Loucy (cell line): ENCODE data around the gene PLS1.

Experiments used
- EZH2phosphoT487 ChIP-seq: fragments of 200-600 bp; IDR thresholded peaks from 2 replicates; pipeline ENCODE4 v1.6.1; 2018; ENCODE audit warnings: antibody characterized with exemption, mild to moderate bottlenecking, moderate library complexity, borderline replicate concordance
- TF ChIP-seq, protein P1 (sequence below): fragments of 200-600 bp; sonication (generic); conservative IDR thresholded peaks from 2 replicates; pipeline ENCODE4 v1.5.1; 2014; ENCODE audit warnings: mild to moderate bottlenecking, antibody characterized with exemption, low read length

DNA sequence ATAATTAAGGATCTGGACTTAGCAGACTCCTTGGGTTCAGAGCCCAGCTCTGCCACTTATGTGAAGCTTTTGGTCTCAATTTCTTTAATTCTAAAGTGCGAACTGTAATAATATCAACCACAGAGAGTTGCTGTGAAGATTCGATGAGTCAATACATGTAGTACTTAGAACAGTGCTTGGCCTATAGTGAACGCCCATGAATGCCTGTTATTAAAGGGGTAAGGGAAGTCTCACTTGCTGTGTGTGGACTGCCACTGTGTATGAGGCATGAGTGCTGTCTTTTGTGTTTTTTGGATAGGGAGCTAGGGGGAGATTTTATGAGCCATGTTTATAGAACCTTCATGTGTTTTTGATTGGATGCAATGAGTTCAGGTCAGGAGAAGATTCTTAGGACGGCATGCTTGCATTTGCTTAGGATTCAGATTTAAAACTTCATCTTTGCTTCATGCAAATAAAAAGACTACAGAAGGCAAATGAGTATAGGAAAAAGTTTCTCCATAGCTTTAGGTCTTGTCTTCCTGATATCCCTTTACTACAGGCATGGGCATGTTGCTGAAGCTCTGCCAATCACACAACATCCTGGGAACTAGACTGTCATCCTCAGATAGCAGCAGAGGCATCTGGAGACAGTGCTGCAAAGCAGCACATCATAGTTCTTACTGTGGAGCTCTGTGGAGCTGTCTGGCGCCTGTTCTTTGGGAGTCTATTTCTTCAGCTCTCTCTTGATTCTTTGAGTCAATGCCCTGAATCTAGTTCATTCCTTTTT, 50.0 kb downstream of the PLS1 start:
- TF ChIP-seq, protein P1, sequence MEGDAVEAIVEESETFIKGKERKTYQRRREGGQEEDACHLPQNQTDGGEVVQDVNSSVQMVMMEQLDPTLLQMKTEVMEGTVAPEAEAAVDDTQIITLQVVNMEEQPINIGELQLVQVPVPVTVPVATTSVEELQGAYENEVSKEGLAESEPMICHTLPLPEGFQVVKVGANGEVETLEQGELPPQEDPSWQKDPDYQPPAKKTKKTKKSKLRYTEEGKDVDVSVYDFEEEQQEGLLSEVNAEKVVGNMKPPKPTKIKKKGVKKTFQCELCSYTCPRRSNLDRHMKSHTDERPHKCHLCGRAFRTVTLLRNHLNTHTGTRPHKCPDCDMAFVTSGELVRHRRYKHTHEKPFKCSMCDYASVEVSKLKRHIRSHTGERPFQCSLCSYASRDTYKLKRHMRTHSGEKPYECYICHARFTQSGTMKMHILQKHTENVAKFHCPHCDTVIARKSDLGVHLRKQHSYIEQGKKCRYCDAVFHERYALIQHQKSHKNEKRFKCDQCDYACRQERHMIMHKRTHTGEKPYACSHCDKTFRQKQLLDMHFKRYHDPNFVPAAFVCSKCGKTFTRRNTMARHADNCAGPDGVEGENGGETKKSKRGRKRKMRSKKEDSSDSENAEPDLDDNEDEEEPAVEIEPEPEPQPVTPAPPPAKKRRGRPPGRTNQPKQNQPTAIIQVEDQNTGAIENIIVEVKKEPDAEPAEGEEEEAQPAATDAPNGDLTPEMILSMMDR: no peak
- TF ChIP-seq EZH2phosphoT487: no peak
